ENCODE measurements around the gene PYURF. TPM values are rescaled to one million over a fixed set of nuclear protein-coding genes. Genes with fewer than 3 reads are reported as not detected.

PYURF gene
- total and polyA plus RNA-seq, 7 donors: 72.6 to 127 (median 119) TPM

DNA sequence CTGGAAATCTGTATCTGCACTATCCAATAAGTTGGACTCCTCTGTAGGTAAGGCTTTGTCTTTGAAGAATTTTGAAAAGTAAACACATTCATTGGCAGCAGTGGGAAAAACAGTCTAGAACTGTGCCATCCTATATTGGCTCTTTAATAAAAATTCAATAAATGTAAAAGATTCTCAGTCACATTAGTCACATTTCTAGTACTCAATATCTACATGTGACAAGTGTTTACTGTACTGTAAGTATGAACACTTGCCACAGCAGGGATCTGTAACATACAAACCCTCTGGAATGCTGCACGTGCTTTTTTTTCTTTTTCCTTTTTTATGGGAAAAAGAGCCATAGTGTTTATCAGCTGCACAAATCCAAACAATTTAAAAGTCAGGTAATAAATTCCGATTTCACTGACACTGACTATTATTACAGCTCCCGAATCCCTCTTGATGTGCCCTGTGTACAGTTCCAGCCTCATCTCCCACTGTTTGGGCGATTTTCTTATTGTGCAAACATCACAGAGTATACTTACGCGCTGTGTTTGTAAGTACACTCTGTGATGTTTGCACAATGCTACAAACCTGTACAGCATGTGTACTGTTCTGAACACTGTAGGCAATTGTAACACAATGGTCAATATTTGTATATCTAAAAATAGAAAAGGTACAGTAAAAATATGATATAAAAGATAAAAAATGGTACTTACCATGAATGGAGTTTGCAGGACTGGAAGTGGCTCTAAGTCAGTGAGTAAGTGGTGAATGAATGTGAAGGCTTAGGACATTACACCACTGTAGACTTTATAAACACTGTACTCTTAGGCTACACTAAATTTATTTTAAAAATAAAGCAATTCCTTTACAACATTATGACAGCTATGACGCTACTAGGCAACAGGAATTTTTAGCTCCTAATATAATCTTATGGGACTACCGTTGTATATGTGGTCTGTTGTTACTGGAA lies 8.7 kb downstream of the PYURF start:
- TF ChIP-seq POLR2A (IDR thresholded peaks at IDR 0.05) (no peak), EP300 (IDR thresholded peaks at IDR 0.05) (no peak)
- WGBS, 2 donors: 14 to 62% methylated on average over 8 of the region's 8 CpGs
- Histone ChIP-seq H3K36me3 (no peaks in the 10 kb centered on the region), H3K4me3 (no peak overlapping the region), H3K27ac (no peak overlapping the region), H3K9me3 (no peaks in the 10 kb centered on the region), H3K27me3 (no peaks in the 10 kb centered on the region), H3K4me1 (peaks cover 0 to 11% (median 0%) of the 10 kb centered on the region in 4 donors)
- DNase-seq: no peak
- intact Hi-C loops (cut with DNase I): loop anchor here (1.0 kb wide), 1 partner anchor 296 kb away; no protein-coding TSS in a partner anchor

DNA sequence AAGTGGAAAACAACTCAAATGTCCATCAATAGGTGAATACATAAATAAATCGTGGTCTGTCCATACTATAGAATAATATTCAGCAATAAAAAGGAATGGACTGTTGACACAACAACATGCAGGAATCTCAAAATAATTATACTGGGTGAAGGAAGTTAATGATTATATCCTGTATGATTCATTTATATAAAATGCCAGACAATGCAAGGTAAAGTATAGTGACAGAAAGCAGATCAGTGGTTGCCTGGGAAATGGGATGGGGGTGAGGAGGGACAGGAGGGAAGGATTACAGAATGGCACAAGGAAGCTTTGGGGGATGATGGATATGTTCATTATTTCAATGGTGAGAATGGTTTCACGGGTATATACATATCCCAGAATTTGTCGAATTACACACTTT lies 12.3 kb downstream of the PYURF start:
- peaks cover 0 to 2% (median 0%) of the 10 kb centered on the region in 4 donors for H3K36me3 ChIP-seq
- no peak for TF ChIP-seq EP300 (IDR thresholded peaks at IDR 0.05)
- TF ChIP-seq, protein P1, sequence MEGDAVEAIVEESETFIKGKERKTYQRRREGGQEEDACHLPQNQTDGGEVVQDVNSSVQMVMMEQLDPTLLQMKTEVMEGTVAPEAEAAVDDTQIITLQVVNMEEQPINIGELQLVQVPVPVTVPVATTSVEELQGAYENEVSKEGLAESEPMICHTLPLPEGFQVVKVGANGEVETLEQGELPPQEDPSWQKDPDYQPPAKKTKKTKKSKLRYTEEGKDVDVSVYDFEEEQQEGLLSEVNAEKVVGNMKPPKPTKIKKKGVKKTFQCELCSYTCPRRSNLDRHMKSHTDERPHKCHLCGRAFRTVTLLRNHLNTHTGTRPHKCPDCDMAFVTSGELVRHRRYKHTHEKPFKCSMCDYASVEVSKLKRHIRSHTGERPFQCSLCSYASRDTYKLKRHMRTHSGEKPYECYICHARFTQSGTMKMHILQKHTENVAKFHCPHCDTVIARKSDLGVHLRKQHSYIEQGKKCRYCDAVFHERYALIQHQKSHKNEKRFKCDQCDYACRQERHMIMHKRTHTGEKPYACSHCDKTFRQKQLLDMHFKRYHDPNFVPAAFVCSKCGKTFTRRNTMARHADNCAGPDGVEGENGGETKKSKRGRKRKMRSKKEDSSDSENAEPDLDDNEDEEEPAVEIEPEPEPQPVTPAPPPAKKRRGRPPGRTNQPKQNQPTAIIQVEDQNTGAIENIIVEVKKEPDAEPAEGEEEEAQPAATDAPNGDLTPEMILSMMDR (IDR thresholded peaks at IDR 0.05): no peak
- TF ChIP-seq POLR2A (IDR thresholded peaks at IDR 0.05): no peak
- no peak for TF ChIP-seq POLR2AphosphoS5 (IDR thresholded peaks at IDR 0.05)
- H3K27ac ChIP-seq: no peak overlapping the region
- no peaks in the 10 kb centered on the region for H3K27me3 ChIP-seq
- intact Hi-C loops (cut with DNase I): no loop called here
- WGBS, 2 donors: 60 to 77% methylated on average over 3 of the region's 3 CpGs
- no peak overlapping the region for H3K4me3 ChIP-seq
- no peaks in the 10 kb centered on the region for H3K9me3 ChIP-seq
- no peak for DNase-seq
- no peaks in the 10 kb centered on the region for H3K4me1 ChIP-seq

DNA sequence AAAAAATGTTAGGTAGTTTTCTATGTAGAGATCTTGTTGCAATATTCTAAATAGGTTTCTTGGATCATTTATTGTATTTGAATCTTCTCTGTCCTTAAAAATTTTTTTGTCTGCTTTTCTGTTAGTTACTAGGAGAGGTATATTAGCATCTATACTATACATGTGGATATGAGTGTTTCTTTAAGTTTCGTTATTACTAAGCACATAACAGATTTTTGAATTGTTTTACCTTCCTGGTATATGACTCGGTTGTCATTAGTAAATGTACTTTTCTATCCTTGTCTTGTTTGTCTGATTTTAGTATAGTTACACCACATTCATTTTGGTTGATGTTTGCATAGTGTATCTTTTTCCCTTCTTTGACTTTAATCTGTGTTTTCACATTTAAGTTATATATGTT lies 20.2 kb downstream of the PYURF start:
- 85 to 87% methylated on average over 2 of the region's 2 CpGs for WGBS, 2 donors
- H3K4me1 ChIP-seq: no peaks in the 10 kb centered on the region
- TF ChIP-seq, protein P1 (IDR thresholded peaks at IDR 0.05): no peak
- TF ChIP-seq POLR2A (IDR thresholded peaks at IDR 0.05) (no peak), EP300 (IDR thresholded peaks at IDR 0.05) (no peak), POLR2AphosphoS5 (IDR thresholded peaks at IDR 0.05) (no peak)
- H3K27me3 ChIP-seq: no peaks in the 10 kb centered on the region
- no peak overlapping the region for H3K27ac ChIP-seq
- intact Hi-C loops (cut with DNase I): no loop called here
- H3K9me3 ChIP-seq: no peaks in the 10 kb centered on the region
- no peak overlapping the region for H3K4me3 ChIP-seq
- H3K36me3 ChIP-seq: peaks cover 0 to 22% (median 0%) of the 10 kb centered on the region in 4 donors
- DNase-seq: no peak

DNA sequence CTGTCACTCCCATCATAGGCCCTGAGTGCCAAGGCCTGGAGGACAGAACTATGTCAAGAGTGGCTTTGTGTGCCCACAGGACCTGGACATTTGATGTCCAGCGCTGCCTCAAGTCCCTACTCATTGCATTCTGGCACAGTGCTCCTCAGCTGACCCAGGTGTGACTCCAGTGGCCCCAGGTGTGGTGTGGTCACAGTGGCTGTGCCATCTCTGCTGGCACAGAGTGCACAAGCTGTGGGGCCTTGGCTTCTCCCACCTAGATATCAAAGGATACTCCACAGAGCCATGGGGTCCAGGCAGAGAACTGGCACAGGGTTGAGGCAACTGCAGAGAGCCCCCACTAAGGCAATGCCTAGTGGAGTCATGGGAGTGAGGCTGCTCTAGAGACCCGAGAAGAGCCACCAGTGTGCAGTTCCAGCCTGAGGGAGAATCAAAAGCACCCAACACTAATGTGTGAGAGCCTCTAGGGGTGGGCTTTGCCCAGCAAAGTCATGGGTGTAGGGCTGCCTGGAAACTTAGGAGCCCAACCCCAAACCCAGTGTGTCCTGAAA lies 25.6 kb downstream of the PYURF start:
- Histone ChIP-seq H3K36me3 (peaks cover 0 to 19% (median 0%) of the 10 kb centered on the region in 4 donors), H3K4me1 (no peaks in the 10 kb centered on the region), H3K27me3 (no peaks in the 10 kb centered on the region), H3K4me3 (no peak overlapping the region), H3K27ac (no peak overlapping the region), H3K9me3 (no peaks in the 10 kb centered on the region)
- no peak for DNase-seq
- intact Hi-C loops (cut with DNase I): no loop called here
- 93 to 94% methylated on average over 2 of the region's 2 CpGs for WGBS, 2 donors
- TF ChIP-seq POLR2AphosphoS5 (IDR thresholded peaks at IDR 0.05): no peak
- TF ChIP-seq, protein P1 (IDR thresholded peaks at IDR 0.05): no peak
- no peak for TF ChIP-seq EP300 (IDR thresholded peaks at IDR 0.05)
- no peak for TF ChIP-seq POLR2A (IDR thresholded peaks at IDR 0.05)

DNA sequence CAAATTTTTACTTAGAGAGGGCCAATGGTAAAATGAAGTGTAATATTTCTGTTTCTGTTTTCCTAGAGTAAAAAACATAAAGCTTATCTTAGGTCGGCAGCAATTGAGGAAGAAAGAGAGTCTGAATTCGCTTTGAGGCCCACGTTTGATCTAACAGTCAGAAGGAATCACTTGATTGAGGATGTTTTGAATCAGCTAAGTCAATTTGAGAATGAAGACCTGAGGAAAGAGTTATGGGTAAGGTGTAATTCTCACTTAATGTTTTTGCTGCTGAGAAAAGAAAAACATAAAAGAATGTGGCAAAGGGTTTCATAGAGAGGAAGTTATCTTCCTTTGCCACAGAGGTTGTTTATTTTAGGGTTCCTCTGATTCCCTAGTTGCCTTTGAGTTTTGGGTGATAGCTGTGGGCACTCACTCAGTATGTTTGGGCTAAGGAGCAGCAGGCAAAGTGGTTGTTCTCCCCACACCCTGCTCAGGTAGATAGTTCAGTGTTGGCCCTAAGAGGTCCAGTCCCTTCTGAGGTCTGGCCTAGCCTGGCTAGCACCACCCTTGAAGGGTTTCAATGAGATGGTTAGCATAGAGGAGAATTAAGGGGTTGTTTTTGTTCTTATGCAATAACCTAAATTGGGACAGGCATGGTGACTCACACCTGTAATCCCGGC lies 34.3 kb downstream of the PYURF start:
- no peak for DNase-seq
- TF ChIP-seq EP300 (IDR thresholded peaks at IDR 0.05): no peak
- no peak for TF ChIP-seq POLR2A (IDR thresholded peaks at IDR 0.05)
- TF ChIP-seq, protein P1 (IDR thresholded peaks at IDR 0.05): no peak
- TF ChIP-seq POLR2AphosphoS5 (IDR thresholded peaks at IDR 0.05): no peak
- intact Hi-C loops (cut with DNase I): no loop called here
- Histone ChIP-seq H3K4me3 (no peak overlapping the region), H3K36me3 (peaks cover 0 to 20% (median 0%) of the 10 kb centered on the region in 4 donors), H3K27me3 (no peaks in the 10 kb centered on the region), H3K9me3 (no peaks in the 10 kb centered on the region), H3K27ac (no peak overlapping the region), H3K4me1 (no peaks in the 10 kb centered on the region)
- 38 to 49% methylated on average over 4 of the region's 4 CpGs for WGBS, 2 donors

Data from sigmoid colon (tissue), 7 donors.